CD4-positive, alpha-beta T cell treated with Interleukin-2 at 100 ng/mL for 4 hours (primary cell): Measurements from ENCODE around the gene MYZAP.
"Not testable (repeated sequence)": the region's sequence is repeated elsewhere in the genome, so short reads cannot be mapped to it uniquely, and the experiment has no call there.

Source experiments
- DNase-seq: peaks from one replicate; pipeline ENCODE4 v3.0.0-alpha.2; 2020; ENCODE audit warnings: low spot score

MYZAP gene

GRCh38 chr15:57594479-57594878 lies 2.8 kb downstream of the MYZAP start:
- no peak for DNase-seq

DNA sequence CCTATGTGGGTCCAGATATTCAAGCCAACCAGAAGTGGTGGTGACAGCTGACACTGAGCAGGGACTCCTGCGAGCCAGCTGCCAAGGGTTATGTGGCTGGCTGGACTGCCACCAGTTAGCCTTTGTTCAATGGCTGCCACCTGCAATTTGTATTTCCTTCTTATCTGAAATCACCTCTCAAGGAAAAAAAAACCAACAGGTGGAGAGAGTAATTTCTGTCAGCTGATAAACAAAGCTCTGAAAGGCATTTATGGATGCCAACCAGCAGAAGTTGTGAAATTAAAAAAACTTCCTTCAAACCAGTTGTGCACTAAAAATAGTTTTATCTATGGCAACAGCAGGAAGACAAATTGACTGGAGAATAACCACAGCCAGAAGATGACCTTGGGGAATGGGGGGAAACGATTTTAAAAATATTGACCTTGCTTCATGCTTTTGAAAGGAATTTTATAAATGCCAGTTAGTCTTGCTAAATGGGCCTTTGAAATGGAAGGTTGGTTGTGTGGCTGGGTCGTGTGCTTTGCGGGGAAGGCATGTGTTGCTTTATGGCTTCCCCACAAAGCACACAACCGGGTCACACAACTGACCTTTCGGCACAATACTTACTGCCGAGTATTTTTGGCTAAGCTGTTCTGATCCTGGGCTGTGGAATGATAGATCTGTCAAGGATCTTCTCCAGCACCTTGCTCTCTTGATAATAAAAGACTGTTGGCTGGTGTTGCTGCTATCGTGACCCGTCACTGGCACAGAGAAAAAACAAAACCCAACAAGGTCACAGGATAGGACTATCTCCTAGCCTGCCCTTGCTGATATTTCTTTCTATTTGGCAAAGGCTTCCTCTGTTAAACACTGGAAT lies 3.5 kb downstream of the MYZAP start:
- no peak for DNase-seq

DNA sequence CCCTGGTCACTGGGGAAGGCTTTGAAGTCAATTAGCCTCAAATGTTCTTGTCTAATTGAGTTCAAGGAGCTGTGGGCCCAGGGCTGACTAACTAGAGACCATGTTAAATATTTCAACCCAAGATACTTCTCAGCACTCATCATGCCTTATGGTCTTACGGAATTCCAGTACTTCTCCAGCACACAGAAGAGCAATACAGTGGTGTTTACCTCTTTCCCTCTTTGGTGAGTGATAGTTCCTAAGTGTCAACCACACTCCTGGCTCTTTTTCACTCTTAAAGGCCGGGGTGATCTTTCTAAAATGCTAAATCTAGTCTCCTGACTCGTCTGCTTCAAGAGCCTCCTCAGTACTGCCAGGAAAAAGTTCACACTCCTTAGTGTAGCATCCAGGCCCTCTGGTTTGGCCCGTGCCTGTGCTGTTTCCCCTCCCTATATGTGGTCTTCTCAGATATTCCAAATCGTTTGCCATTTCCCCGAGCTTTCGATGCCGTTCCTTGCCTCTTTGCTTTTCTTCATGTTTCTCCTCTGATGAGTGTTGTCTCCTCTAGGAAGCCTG lies 4.7 kb downstream of the MYZAP start:
- DNase-seq, result no peak

DNA sequence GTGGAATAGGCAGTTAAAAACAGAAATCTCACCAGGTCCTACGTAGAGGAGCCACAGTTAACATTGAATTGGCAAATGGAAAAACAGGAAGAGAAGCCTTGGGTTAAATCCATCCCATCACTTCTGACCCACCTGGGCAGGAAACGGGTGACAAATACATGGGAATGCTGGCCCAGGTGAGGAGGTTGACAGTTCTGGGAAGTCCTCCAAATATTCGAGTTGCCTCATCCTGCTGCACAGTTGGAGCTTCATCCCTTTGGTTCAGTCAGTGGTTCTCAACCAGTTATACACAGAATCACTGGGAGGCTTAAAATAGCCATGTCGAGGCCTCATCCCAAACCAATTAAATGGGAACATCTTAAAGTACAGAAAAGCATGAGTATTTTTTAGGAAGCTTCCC lies 5.3 kb downstream of the MYZAP start:
- no peak for DNase-seq

DNA sequence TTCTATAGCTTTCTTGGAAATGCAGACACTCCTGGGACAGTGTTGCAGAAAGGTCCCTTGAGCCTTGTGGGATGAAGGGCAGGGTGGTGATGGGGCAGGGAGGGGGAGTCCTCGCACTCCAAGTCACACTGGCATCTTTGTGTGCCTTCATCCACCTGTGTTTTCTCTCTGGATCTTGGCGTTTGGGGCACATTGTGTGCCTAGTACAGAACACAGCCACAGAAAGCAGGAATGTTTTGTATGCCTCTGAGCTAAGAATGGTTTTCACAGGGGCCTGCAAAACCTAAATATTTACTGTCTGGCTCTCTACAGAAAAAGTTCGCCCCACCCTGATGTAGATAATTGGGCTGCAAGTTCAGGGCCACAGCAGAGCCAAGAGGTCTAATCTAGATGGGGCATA lies 5.7 kb downstream of the MYZAP start:
- DNase-seq, result no peak

- DNase-seq, result no peak
Measured at GRCh38 chr15:57598346-57598745, 6.6 kb downstream of the MYZAP start.

- no peak for DNase-seq
Measured at GRCh38 chr15:57599296-57599810, 7.6 kb downstream of the MYZAP start.

- no peak for DNase-seq
Measured at GRCh38 chr15:57600197-57600596, 8.5 kb downstream of the MYZAP start.

GRCh38 chr15:57604507-57604906 lies 12.8 kb downstream of the MYZAP start:
- DNase-seq, result no peak

DNA sequence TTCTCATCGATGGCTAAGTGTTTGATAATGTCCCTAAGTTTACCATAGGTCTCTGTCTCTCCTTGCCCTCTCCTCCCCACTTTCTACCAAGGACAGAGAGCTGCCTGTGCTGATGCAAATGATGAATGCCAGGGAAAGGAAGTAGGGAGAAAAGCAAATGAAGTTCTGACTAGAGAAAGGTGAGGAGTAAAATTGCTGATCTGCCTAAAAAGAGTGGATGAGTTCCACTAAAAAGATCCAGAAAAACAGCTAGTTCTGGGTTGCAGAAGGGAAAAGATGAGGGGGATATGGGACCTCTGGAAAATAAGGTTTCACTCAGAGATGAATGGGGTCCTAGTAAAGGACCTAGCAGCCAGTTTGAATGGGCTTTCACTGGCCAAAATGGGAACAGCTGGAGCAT lies 13.8 kb downstream of the MYZAP start:
- DNase-seq, result no peak

DNA sequence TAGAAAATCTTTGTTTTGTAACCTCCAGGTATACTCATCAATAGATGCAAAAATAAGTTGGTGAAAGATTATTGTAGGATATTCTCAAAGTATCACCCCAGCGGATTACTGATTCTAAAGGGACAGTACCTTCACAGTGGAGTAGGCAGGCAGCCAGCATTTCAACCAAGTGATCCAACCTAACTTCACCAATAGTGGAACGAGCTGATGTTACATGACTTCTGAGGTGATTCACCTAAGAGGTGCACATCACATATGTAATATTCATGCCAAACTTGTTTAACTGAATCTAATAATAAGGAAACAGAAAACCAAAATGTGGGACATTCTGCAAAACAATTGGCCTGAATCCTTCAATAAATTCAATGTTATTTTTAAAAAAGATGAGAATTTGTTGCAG lies 14.3 kb downstream of the MYZAP start:
- no peak for DNase-seq

- no peak for DNase-seq
Measured at GRCh38 chr15:57606816-57607215, 15.1 kb downstream of the MYZAP start.

GRCh38 chr15:57607570-57608000 lies 15.9 kb downstream of the MYZAP start:
- no peak for DNase-seq

DNA sequence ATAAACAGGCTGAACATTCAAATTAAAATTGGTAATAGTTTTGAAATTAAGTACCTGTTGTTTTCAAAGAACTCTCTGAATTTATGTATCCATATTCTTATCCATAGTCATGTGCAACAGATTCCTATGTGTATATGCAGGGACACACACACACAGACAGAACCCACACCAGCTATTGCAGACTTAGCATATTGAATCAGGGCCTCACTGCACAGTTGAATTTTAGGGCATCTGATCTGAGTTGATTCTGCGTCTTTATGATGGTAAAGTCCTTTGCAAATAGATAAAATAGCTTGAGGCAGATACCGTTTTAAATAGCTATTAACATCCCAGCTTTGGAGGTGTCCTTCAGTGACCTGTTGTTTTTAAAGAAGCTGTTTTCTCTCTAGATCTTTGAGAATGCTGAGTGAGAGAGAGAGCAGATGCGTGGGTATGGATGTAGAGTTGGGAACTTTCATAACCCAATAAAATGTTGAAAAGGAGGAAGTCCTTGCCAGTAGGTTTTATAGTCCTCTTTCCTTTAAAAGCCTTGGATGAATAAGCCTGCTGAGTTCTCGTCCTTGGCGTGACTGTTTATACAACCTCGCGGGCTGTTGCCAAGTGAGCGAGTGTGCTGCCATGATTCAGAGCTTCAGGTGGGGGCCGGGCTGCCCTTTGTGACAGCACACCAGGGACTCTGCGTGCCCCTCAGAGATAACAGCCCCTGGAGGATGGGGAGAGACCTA lies 18.3 kb downstream of the MYZAP start:
- no peak for DNase-seq

DNA sequence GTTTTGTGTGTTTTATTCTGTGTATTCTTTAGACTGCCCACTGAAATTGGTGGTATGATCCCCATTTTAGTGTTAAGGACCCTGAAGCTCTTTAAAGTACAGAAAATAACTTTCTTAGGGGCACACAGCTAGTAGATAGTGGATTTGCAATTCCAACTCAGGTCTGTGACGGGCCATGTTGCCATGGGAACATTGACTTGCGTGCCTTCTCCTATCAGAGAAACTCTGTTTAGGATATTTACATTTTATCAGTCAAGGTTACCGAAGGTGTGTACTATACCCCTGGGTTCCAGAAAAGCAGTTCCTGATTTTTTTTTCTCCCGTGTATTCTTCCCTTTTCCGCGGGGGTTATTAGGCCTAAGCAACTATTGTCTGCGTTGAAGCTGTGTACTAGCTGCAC lies 19.4 kb downstream of the MYZAP start:
- DNase-seq, result no peak

- no peak for DNase-seq
Measured at GRCh38 chr15:57611938-57612337, 20.2 kb downstream of the MYZAP start.

DNA sequence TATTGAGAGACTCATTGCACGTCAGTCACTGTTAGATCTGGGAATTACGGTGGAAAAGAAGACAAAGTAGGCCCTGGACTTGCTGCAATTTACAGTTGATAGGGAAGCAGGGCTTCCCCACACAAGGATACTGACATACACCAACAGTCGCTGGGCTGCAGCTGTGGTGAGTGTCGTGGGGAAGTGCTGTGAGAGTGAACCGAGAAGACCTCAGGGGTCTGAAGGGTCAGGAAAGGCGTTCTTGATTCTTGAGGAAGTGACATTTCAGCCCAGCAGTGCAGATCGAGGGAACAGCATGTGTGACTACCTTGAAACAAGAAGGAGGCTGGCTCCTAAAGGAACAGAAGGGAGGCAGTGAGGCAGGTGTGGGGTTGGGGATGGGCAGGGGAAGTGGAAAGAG lies 22.5 kb downstream of the MYZAP start:
- DNase-seq, result no peak

GRCh38 chr15:57615951-57616496 lies 24.3 kb downstream of the MYZAP start:
- not testable (repeated sequence) for DNase-seq

GRCh38 chr15:57618325-57618724 lies 26.6 kb downstream of the MYZAP start:
- DNase-seq, result no peak

DNA sequence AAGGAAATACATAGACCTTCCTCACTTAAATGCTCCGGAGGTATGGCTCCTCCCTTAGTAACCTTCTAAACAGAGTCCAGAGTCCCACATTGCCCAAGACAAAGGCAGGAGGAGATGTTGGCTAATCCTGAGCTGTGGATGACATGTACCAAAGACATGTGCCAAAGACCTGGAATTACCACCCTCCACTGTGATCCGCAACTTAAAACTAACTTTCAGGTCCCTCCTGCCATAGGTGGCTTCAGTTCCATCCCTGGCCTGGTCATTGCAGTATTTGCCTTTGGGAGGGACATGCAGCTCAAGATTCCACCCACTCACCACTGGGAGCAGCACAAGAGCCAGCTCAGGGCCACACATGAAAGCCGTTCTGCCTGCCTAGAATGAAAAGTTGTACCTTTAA lies 28.0 kb downstream of the MYZAP start:
- no peak for DNase-seq

- no peak for DNase-seq
Measured at GRCh38 chr15:57624730-57625129, 33.0 kb downstream of the MYZAP start.

DNA sequence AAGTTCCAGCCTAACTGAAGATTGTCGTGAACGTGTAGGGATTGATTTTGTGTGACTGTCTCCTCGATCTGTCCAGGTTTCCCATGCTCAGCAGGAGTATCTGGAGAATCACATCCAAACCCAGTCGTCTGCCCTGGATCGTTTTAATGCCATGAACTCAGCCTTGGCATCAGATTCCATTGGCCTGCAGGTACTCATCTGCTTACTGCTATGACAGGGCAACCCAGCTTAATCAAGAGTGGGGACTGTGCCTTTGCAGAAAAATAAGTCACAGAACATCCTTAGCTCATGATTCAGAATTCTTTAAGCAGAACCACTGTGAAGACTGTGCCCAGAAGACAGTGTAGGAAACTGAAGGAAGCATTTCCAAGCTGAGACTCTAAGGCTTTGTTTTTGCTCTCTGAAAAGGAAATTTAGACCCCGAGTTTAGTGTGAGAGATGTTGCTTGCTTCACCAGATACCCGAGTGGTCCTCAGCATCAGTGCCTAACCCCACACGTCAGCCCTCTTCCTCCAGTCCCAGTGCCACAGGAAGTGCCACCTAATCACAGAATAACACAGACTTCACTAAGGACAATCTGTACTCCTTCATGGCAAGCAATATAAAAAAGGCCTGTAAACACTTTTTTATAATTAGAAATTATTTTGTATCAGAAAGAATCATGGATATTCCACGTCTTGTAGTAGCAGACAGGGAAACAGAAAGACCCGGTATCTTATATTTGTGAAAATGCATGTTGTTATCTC lies 34.2 kb downstream of the MYZAP start:
- DNase-seq, result no peak
